ENCODE results near the gene MMP24. TPM values are rescaled to one million over a fixed set of nuclear protein-coding genes. Genes with fewer than 3 reads are reported as not detected.
A peak's percentile ranks its signal among the peaks of the same experiment; 100 is the strongest.

The MMP24 gene
- total and polyA plus RNA-seq, 2 of the 13 experiments (the other 11 are each of a cell fraction or from before 2014, with no cell fraction given) = 0.29 to 0.35 TPM

DNA sequence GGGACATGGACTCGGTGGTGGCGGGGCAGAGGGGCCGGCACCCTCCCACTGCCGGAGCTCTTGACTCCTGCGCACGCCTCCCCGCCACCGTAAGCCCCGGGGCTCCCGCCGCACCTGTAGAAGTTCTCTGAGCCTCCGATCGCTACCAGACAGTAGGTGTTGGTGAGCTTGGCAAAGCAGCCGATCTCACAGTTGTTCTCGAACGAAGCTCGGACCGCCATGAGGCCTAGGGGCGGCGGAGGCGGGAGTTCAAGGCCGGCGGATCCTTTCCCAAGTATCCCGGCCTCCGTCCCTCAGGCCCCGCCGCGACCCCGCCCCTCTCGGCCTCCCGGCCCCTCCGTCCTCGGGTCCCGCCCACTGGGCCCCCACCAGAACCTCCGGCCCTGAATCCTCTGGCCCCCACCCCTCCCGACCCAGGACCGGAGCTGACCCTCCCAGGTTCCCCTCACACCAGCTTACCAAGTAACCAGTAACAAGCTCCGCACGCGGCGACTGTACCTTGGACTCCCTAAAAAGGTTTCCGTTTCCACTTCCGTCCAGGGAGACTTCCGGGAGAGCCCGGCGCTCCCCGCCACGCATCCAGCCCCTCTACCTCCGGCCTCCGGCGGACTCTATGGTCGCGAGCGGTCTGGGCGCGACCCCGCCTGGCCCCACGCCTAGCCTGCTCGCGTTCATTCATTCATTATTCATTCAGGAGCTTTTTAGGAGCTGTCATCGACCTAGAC lies 57.9 kb downstream of the MMP24 start, which contains the start of gene EIF6 (continued):
- TF ChIP-seq GLI4 (CRISPR knock-in tag; IDR thresholded peaks at IDR 0.05; ENCODE audit: borderline replicate concordance) (peak; percentile 97), YEATS2 (CRISPR knock-in tag; IDR thresholded peaks at IDR 0.05; ENCODE audit: borderline replicate concordance) (peak; percentile 90; the same call in 1 of the 2 replicates), ZNF792 (CRISPR knock-in tag; IDR thresholded peaks at IDR 0.05) (peak; percentile 81), ZNF569 (CRISPR knock-in tag; IDR thresholded peaks at IDR 0.05; ENCODE audit: borderline replicate concordance) (0 out of 2 replicates have a peak, but pooled peaks have one; percentile 29), MED1 (CRISPR knock-in tag; IDR thresholded peaks at IDR 0.05) (peak; percentile 92), ZNF775 (CRISPR knock-in tag; IDR thresholded peaks at IDR 0.05; ENCODE audit: borderline replicate concordance) (no peak; the same call in 1 of the 2 replicates), TAF1 (CRISPR knock-in tag; IDR thresholded peaks at IDR 0.05) (peak; percentile 89), ADNP (CRISPR knock-in tag; IDR thresholded peaks at IDR 0.05) (no peak), MYC (CRISPR knock-in tag; IDR thresholded peaks at IDR 0.05; ENCODE audit: borderline replicate concordance) (peak; percentile 98), ZNF430 (CRISPR knock-in tag; IDR thresholded peaks at IDR 0.05) (peak; percentile 89; the same call in 1 of the 2 replicates), KAT8 (CRISPR knock-in tag; IDR thresholded peaks at IDR 0.05) (peak; percentile 99), ZNF124 (CRISPR knock-in tag; IDR thresholded peaks at IDR 0.05) (peak; percentile 60), ZNF3 (CRISPR knock-in tag; IDR thresholded peaks at IDR 0.05) (no peak), ZSCAN20 (CRISPR knock-in tag; IDR thresholded peaks at IDR 0.05; ENCODE audit: borderline replicate concordance) (no peak), NFYB (CRISPR knock-in tag; IDR thresholded peaks at IDR 0.05) (peak; percentile 54), ZNF17 (CRISPR knock-in tag; IDR thresholded peaks at IDR 0.05) (0 out of 2 replicates have a peak, but pooled peaks have one; percentile 7), ZBTB8A (CRISPR knock-in tag; IDR thresholded peaks at IDR 0.05; ENCODE audit: borderline replicate concordance, low read depth) (no peak), ESRRA (CRISPR knock-in tag; IDR thresholded peaks at IDR 0.05; ENCODE audit: low read depth) (peak; percentile 58), ISX (CRISPR knock-in tag; conservative IDR thresholded peaks at IDR 0.05) (no peak)
- TF ChIP-seq, protein P1, sequence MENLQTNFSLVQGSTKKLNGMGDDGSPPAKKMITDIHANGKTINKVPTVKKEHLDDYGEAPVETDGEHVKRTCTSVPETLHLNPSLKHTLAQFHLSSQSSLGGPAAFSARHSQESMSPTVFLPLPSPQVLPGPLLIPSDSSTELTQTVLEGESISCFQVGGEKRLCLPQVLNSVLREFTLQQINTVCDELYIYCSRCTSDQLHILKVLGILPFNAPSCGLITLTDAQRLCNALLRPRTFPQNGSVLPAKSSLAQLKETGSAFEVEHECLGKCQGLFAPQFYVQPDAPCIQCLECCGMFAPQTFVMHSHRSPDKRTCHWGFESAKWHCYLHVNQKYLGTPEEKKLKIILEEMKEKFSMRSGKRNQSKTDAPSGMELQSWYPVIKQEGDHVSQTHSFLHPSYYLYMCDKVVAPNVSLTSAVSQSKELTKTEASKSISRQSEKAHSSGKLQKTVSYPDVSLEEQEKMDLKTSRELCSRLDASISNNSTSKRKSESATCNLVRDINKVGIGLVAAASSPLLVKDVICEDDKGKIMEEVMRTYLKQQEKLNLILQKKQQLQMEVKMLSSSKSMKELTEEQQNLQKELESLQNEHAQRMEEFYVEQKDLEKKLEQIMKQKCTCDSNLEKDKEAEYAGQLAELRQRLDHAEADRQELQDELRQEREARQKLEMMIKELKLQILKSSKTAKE (CRISPR knock-in tag; IDR thresholded peaks at IDR 0.05; ENCODE audit: borderline replicate concordance) = peak; percentile 74
- TF ChIP-seq, protein P2, sequence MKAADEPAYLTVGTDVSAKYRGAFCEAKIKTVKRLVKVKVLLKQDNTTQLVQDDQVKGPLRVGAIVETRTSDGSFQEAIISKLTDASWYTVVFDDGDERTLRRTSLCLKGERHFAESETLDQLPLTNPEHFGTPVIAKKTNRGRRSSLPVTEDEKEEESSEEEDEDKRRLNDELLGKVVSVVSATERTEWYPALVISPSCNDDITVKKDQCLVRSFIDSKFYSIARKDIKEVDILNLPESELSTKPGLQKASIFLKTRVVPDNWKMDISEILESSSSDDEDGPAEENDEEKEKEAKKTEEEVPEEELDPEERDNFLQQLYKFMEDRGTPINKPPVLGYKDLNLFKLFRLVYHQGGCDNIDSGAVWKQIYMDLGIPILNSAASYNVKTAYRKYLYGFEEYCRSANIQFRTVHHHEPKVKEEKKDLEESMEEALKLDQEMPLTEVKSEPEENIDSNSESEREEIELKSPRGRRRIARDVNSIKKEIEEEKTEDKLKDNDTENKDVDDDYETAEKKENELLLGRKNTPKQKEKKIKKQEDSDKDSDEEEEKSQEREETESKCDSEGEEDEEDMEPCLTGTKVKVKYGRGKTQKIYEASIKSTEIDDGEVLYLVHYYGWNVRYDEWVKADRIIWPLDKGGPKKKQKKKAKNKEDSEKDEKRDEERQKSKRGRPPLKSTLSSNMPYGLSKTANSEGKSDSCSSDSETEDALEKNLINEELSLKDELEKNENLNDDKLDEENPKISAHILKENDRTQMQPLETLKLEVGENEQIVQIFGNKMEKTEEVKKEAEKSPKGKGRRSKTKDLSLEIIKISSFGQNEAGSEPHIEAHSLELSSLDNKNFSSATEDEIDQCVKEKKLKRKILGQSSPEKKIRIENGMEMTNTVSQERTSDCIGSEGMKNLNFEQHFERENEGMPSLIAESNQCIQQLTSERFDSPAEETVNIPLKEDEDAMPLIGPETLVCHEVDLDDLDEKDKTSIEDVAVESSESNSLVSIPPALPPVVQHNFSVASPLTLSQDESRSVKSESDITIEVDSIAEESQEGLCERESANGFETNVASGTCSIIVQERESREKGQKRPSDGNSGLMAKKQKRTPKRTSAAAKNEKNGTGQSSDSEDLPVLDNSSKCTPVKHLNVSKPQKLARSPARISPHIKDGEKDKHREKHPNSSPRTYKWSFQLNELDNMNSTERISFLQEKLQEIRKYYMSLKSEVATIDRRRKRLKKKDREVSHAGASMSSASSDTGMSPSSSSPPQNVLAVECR (CRISPR knock-in tag; IDR thresholded peaks at IDR 0.05; ENCODE audit: borderline replicate concordance) = peak; percentile 97
- TF ChIP-seq, protein P3, sequence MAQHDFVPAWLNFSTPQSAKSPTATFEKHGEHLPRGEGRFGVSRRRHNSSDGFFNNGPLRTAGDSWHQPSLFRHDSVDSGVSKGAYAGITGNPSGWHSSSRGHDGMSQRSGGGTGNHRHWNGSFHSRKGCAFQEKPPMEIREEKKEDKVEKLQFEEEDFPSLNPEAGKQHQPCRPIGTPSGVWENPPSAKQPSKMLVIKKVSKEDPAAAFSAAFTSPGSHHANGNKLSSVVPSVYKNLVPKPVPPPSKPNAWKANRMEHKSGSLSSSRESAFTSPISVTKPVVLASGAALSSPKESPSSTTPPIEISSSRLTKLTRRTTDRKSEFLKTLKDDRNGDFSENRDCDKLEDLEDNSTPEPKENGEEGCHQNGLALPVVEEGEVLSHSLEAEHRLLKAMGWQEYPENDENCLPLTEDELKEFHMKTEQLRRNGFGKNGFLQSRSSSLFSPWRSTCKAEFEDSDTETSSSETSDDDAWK (CRISPR knock-in tag; IDR thresholded peaks at IDR 0.05) = no peak
- TF ChIP-seq, protein P4, sequence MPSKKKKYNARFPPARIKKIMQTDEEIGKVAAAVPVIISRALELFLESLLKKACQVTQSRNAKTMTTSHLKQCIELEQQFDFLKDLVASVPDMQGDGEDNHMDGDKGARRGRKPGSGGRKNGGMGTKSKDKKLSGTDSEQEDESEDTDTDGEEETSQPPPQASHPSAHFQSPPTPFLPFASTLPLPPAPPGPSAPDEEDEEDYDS (CRISPR knock-in tag; IDR thresholded peaks at IDR 0.05) = peak; percentile 89

Measured in HepG2 (cell line).